H1 (cell line): Measurements from ENCODE around the gene DPEP3. TPM values are rescaled to one million over a fixed set of nuclear protein-coding genes. Genes with fewer than 3 reads are reported as not detected.

Experiments
- CTCF ChIA-PET: fragments of 300-600 bp; sonication (Branson Sonifier 250); formaldehyde crosslinking; loops from one replicate; lab custom pipeline; 2021; ENCODE audit not compliant: partially characterized antibody; lab: Charles Lee
- POLR2A ChIA-PET: fragments of 300-600 bp; sonication (Branson Sonifier 250); formaldehyde crosslinking; loops from one replicate; lab custom pipeline; 2021; ENCODE audit warnings: inconsistent platforms; ENCODE audit not compliant: partially characterized antibody; lab: Charles Lee
- DNase-seq, 2 experiments: peaks; one replicate each; pipeline versions ENCODE4 v3.0.0 to v3.0.0-alpha.2; 2010 to 2022; ENCODE audit warnings: low spot score in 2 of 2, low read depth in 1 of 2, mixed read lengths in 1 of 2
- FAIRE-seq: peaks from 2 replicates; lab custom pipeline; 2011; peaks lifted over from hg19 to GRCh38; lab: Jason Lieb, UNC
- H2AFZ ChIP-seq: 2 replicates; pipeline ENCODE4 v1.8.1; 2012; ENCODE audit warnings: low read length, inconsistent platforms
- H2AK5ac ChIP-seq: 2 replicates; pipeline ENCODE4 v1.6.1; 2013; ENCODE audit warnings: low read depth, low read length
- H2BK120ac ChIP-seq: replicated peaks from 2 replicates; pipeline ENCODE3; 2013; ENCODE audit warnings: low read depth, low read length, inconsistent platforms
- H2BK12ac ChIP-seq: 2 replicates; pipeline ENCODE4 v1.6.1; 2013; ENCODE audit warnings: low read depth, low read length
- H2BK15ac ChIP-seq: 2 replicates; pipeline ENCODE4 v1.6.1; 2013; ENCODE audit warnings: low read length
- H2BK20ac ChIP-seq: 2 replicates; pipeline ENCODE4 v1.6.1; 2013; ENCODE audit warnings: low read length
- H2BK5ac ChIP-seq: 2 replicates; pipeline ENCODE4 v1.6.1; 2013; ENCODE audit warnings: low read depth, low read length
- H3K14ac ChIP-seq: 2 replicates; pipeline ENCODE4 v1.6.1; 2013; ENCODE audit warnings: inconsistent platforms; ENCODE audit not compliant: insufficient read length
- H3K18ac ChIP-seq: 2 replicates; pipeline ENCODE4 v1.6.1; 2013; ENCODE audit warnings: low read length; ENCODE audit errors: extremely low read depth
- H3K23ac ChIP-seq: 2 replicates; pipeline ENCODE4 v1.6.1; 2013; ENCODE audit warnings: inconsistent platforms; ENCODE audit not compliant: insufficient read length
- H3K23me2 ChIP-seq: 2 replicates; pipeline ENCODE4 v1.6.1; 2013; ENCODE audit warnings: low read depth, low read length
- H3K27ac ChIP-seq: 2 replicates; pipeline ENCODE4 v1.6.1; 2011; ENCODE audit warnings: low read depth, low read length, inconsistent platforms
- H3K27me3 ChIP-seq, 4 experiments: replicated peaks in 1 of 4; 1 replicate in 1 of 4; 2 replicates in 3 of 4; pipeline versions ENCODE4 v1.6.1 to v1.8.1; 2011 to 2013; ENCODE audit warnings: low read length in 3 of 4, mild to moderate bottlenecking in 3 of 4, inconsistent platforms in 2 of 4, mixed read lengths in 2 of 4, moderate library complexity in 1 of 4; ENCODE audit not compliant: control insufficient read depth in 3 of 4, insufficient read depth in 3 of 4; ENCODE audit errors: extremely low read depth in 1 of 4
- H3K36me3 ChIP-seq, 4 experiments: 2 replicates each; pipeline versions ENCODE4 v1.6.1 to v1.8.1; 2011 to 2013; ENCODE audit warnings: mild to moderate bottlenecking in 4 of 4, low read length in 3 of 4, moderate library complexity in 2 of 4, control low read depth in 1 of 4, inconsistent platforms in 1 of 4; ENCODE audit not compliant: insufficient read depth in 4 of 4, control insufficient read depth in 2 of 4
- H3K4ac ChIP-seq: replicated peaks from 2 replicates; pipeline ENCODE3; 2013; ENCODE audit warnings: low read length, low read depth, mixed read lengths, inconsistent platforms; ENCODE audit not compliant: insufficient read length
- H3K4me1 ChIP-seq, 4 experiments: replicated peaks in 1 of 4; 1 replicate in 1 of 4; 2 replicates in 3 of 4; pipeline versions ENCODE4 v1.6.1 to v1.8.1; 2011 to 2013; ENCODE audit warnings: low read length in 3 of 4, inconsistent platforms in 2 of 4, mixed read lengths in 1 of 4; ENCODE audit not compliant: insufficient read depth in 4 of 4, control insufficient read depth in 3 of 4
- H3K4me2 ChIP-seq, 2 experiments: 2 replicates each; pipeline versions ENCODE4 v1.6.1 to v1.8.1; 2011 to 2013; ENCODE audit warnings: low read depth in 2 of 2, low read length in 2 of 2, control low read depth in 1 of 2, inconsistent platforms in 1 of 2, mild to moderate bottlenecking in 1 of 2; ENCODE audit not compliant: insufficient read depth in 1 of 2
- H3K4me3 ChIP-seq, 4 experiments: fragments of 200-600, 300-600 bp in 1 of 4; sonication (generic), shearing (Covaris generic), sonication (Bioruptor Twin) in 1 of 4; 2 replicates each; pipeline versions ENCODE4 v1.5.1 to v1.8.1; 2011 to 2016; ENCODE audit warnings: low read length in 4 of 4, low read depth in 3 of 4, control low read depth in 2 of 4, inconsistent platforms in 2 of 4, mild to moderate bottlenecking in 2 of 4, mixed read lengths in 1 of 4, moderate library complexity in 1 of 4; ENCODE audit not compliant: insufficient read depth in 2 of 4; ENCODE audit errors: extremely low read depth in 1 of 4
- H3K56ac ChIP-seq: replicated peaks from 2 replicates; pipeline ENCODE3; 2013; ENCODE audit warnings: low read depth, mild to moderate bottlenecking, mixed read lengths, low read length, inconsistent platforms; ENCODE audit not compliant: insufficient read length
- H3K79me1 ChIP-seq: 2 replicates; pipeline ENCODE4 v1.6.1; 2013; ENCODE audit warnings: low read depth, low read length, control low read depth
- H3K79me2 ChIP-seq, 2 experiments: 2 replicates each; pipeline versions ENCODE4 v1.6.1 to v1.8.1; 2012 to 2013; ENCODE audit warnings: low read length in 2 of 2, mild to moderate bottlenecking in 2 of 2, inconsistent platforms in 1 of 2; ENCODE audit not compliant: insufficient read depth in 2 of 2, control insufficient read depth in 1 of 2
- H3K9ac ChIP-seq, 4 experiments: replicated peaks in 1 of 4; 1 replicate in 1 of 4; 2 replicates in 3 of 4; pipeline versions ENCODE4 v1.6.1 to v1.8.1; 2011 to 2013; ENCODE audit warnings: low read depth in 3 of 4, low read length in 3 of 4, control low read depth in 2 of 4, mild to moderate bottlenecking in 2 of 4, moderate library complexity in 2 of 4, inconsistent platforms in 1 of 4; ENCODE audit errors: extremely low read depth in 1 of 4
- H3K9me3 ChIP-seq, 2 experiments: 2 replicates each; pipeline versions ENCODE4 v1.6.1 to v1.8.1; 2012 to 2013; ENCODE audit warnings: mild to moderate bottlenecking in 2 of 2, moderate library complexity in 2 of 2, control low read depth in 1 of 2, inconsistent platforms in 1 of 2, low read depth in 1 of 2, low read length in 1 of 2, mixed read lengths in 1 of 2; ENCODE audit not compliant: insufficient read depth in 2 of 2
- H4K20me1 ChIP-seq, 2 experiments: replicated peaks in 1 of 2; 2 replicates each; pipeline versions ENCODE3 to v1.8.1; 2011 to 2013; ENCODE audit warnings: inconsistent platforms in 2 of 2, low read length in 2 of 2, mild to moderate bottlenecking in 1 of 2; ENCODE audit not compliant: insufficient read depth in 2 of 2, control insufficient read depth in 1 of 2
- H4K5ac ChIP-seq: 2 replicates; pipeline ENCODE4 v1.6.1; 2013; ENCODE audit warnings: low read length, low read depth, mixed read lengths, inconsistent platforms; ENCODE audit not compliant: insufficient read length
- H4K8ac ChIP-seq: 2 replicates; pipeline ENCODE4 v1.8.0; 2013; ENCODE audit warnings: mild to moderate bottlenecking, moderate library complexity, low read length, inconsistent platforms; ENCODE audit not compliant: insufficient read depth; ENCODE audit errors: extremely low read depth
- H4K91ac ChIP-seq: replicated peaks from 2 replicates; pipeline ENCODE3; 2013; ENCODE audit warnings: low read length, mixed read lengths, inconsistent platforms; ENCODE audit not compliant: insufficient read length
- HDAC2 ChIP-seq, 2 experiments: fragments of 300-600 bp in 1 of 2; sonication (generic) in 1 of 2; IDR thresholded peaks; 2 replicates each; pipeline ENCODE4 v1.6.1; 2011 to 2012; ENCODE audit warnings: low read depth in 2 of 2, low read length in 2 of 2, mild to moderate bottlenecking in 2 of 2, moderate library complexity in 2 of 2, borderline replicate concordance in 1 of 2, inconsistent platforms in 1 of 2
- JUN ChIP-seq: IDR thresholded peaks from 2 replicates; pipeline ENCODE4 v1.6.1; 2011; ENCODE audit warnings: low read depth, mild to moderate bottlenecking, improper control_type of control experiment, low read length
- POLR2A ChIP-seq, 2 experiments: IDR thresholded peaks; 1 replicate in 1 of 2; 2 replicates in 1 of 2; pipeline ENCODE4 v1.6.1; 2011; ENCODE audit warnings: low read depth in 2 of 2, low read length in 2 of 2, mild to moderate bottlenecking in 2 of 2; ENCODE audit errors: control extremely low read depth in 1 of 2
- SIRT6 ChIP-seq: IDR thresholded peaks from one replicate; pipeline ENCODE4 v1.7.1; 2012; ENCODE audit warnings: low read length, inconsistent platforms
- SP4 ChIP-seq: IDR thresholded peaks from 2 replicates; pipeline ENCODE4 v1.6.1; 2012; ENCODE audit warnings: low read length, inconsistent platforms
- TAF1 ChIP-seq: IDR thresholded peaks from 2 replicates; pipeline ENCODE4 v1.6.1; 2011; ENCODE audit warnings: mild to moderate bottlenecking, low read depth, low read length
- WGBS, 2 experiments: shearing (Covaris generic) in 1 of 2; methylation state at CpG; one replicate each; pipeline versions ENCODE4 v1.1.6 to v1.1.7; 2013 to 2015; ENCODE audit warnings: low lambda C conversion rate in 2 of 2, mixed read lengths in 2 of 2, inconsistent platforms in 1 of 2, low coverage in 1 of 2, missing lambda C conversion rate in 1 of 2; ENCODE audit not compliant: insufficient replicate concordance in 2 of 2, insufficient coverage in 1 of 2, insufficient read length in 1 of 2; ENCODE audit errors: extremely low coverage in 1 of 2, missing lambda C conversion rate in 1 of 2; 5-methylcytosine and 5-hydroxymethylcytosine counted together
- polyA plus RNA-seq, 7 experiments: library from polyadenylated mRNA; depleted of rRNA in 3 of 7; stranded (reverse) in 5 of 7; unstranded in 2 of 7; fragments of >200 nt in 5 of 7; fragments of 200-250 nt in 2 of 7; gene quantifications; 1 replicate in 5 of 7; 2 replicates in 1 of 7; 4 replicates in 1 of 7; pipeline versions ENCODE4 v1.2.1 to v1.2.3, GENCODE V29; 2011 to 2013; ENCODE audit warnings: missing spikeins in 2 of 7, mixed read lengths in 2 of 7
- total RNA-seq: library from RNA; stranded (reverse); fragmentation: NEBNext Ultra II Directional; extraction: Animal tissue kit (Norgen Biotek cat#: 25700); gene quantifications from 2 replicates; pipeline ENCODE4 v1.2.1, GENCODE V29; 2021

Gene DPEP3
- total and polyA plus RNA-seq, 2 of the 8 experiments (the other 6 are each of a cell fraction or from before 2014, with no cell fraction given), result 6.5 to 9.9 TPM

DNA sequence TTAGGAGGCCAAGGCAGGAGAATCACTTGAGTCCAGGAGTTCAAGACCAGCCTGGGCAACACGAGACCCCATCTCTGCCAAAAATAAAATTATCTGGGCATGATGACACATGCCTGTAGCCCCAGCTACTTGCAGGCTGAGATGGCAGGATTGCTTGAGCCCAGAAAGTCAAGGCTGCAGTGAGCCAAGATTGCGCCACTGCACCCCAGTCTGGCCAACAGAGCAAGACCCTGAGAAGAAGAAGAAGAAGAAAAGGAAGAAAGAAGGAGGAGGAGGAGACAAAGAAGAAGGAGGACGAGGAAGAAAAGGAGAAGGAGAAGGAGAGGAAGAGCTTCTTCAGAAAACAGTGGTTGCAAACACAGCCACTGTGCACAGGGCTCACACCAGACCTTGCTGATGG lies 8.4 kb upstream of the DPEP3 start:
- Histone ChIP-seq H2BK15ac (no peak overlapping the region), H3K18ac (no peak overlapping the region), H2AK5ac (no peak overlapping the region), H3K23ac (no peak overlapping the region), H2BK12ac (no peak overlapping the region), H3K27me3 (peaks cover 0 to 12% (median 8%) of the 10 kb centered on the region in 4 experiments; a peak in 5 of 7 replicates), H2BK120ac (no peak overlapping the region), H3K4me1 (no peaks in the 10 kb centered on the region; a peak in 3 of 7 replicates), H3K4me2 (no peak overlapping the region), H4K91ac (no peak overlapping the region), H3K79me1 (no peaks in the 10 kb centered on the region; the same call in 1 of the 2 replicates), H3K79me2 (no peaks in the 10 kb centered on the region), H3K23me2 (no peaks in the 10 kb centered on the region; the same call in 1 of the 2 replicates), H3K36me3 (no peaks in the 10 kb centered on the region), H3K9ac (no peak overlapping the region), H2BK5ac (no peak overlapping the region), H3K56ac (no peak overlapping the region), H3K14ac (no peak overlapping the region), H3K4ac (no peak overlapping the region), H2AFZ (no peak overlapping the region), H3K4me3 (no peak overlapping the region)
- no peak for DNase-seq
- POLR2A ChIA-PET, result no interaction called here
- WGBS, 2 experiments, result 81% methylated on average over 3 of the region's 3 CpGs; no CpG with 5 or more reads in 1 of the 2 experiments
- TF ChIP-seq HDAC2 (IDR thresholded peaks at IDR 0.05; ENCODE audit: borderline replicate concordance in 1 of 2, low read depth in 2 of 2, low read length in 2 of 2) (no peak), JUN (no peak), SIRT6 (no peak), SP4 (no peak), POLR2A (IDR thresholded peaks at IDR 0.05; ENCODE audit: control extremely low read depth in 1 of 2, low read depth in 2 of 2, low read length in 2 of 2) (no peak), TAF1 (no peak)
- TF ChIP-seq, all 59 proteins: peak for 0
- FAIRE-seq, result no peak
- H3K27ac ChIP-seq, result no peak overlapping the region
- H3K9me3 ChIP-seq, result no peaks in the 10 kb centered on the region
- H2BK20ac ChIP-seq, result no peak overlapping the region
- CTCF ChIA-PET, result interaction anchor here (1.0 to 4.1 kb wide), 3 partner anchors 8 to 53 kb away, joined by 3 to 23 read pairs (median 9); no protein-coding TSS in a partner anchor
- peak overlapping the region; percentile 77; the same call in 1 of the 2 replicates for H4K8ac ChIP-seq
- no peak overlapping the region for H4K5ac ChIP-seq
- H4K20me1 ChIP-seq, result no peaks in the 10 kb centered on the region
